Measurements from ENCODE around the gene HAP1.

GRCh38 chr17:41772218-41772585 lies 37.8 kb upstream of the HAP1 start:
- no peak for TF ChIP-seq POLR2A (IDR thresholded peaks at IDR 0.05; ENCODE audit: extremely low read depth, insufficient read length)
- TF ChIP-seq CTCF (IDR thresholded peaks at IDR 0.05; ENCODE audit: low read depth, low read length): no peak
- TF ChIP-seq MAX (IDR thresholded peaks at IDR 0.05; ENCODE audit: low read depth, low read length): no peak

Data from NB4 (cell line).